Cardiac muscle cell (in vitro differentiated cells and primary cell): Measurements from ENCODE around the gene EXOC3L1. TPM values are rescaled to one million over a fixed set of nuclear protein-coding genes. Genes with fewer than 3 reads are reported as not detected.

Experiments
- DNase-seq, 2 donors: peaks; one replicate each; pipeline versions ENCODE4 v3.0.0 to v3.0.0-alpha.2; 2010 to 2017; ENCODE audit warnings: low read depth in 1 of 2, low spot score in 1 of 2
- H3K27ac ChIP-seq: fragments of 200-600 bp; sonication (generic); 2 replicates; pipeline ENCODE4 v1.5.1; 2016
- H3K27me3 ChIP-seq: fragments of 200-600 bp; sonication (generic); 2 replicates; pipeline ENCODE4 v1.6.0; 2016; ENCODE audit warnings: control low read depth
- H3K36me3 ChIP-seq: fragments of 200-600 bp; sonication (generic); 2 replicates; pipeline ENCODE4 v1.5.1; 2016; ENCODE audit warnings: control low read depth
- H3K4me1 ChIP-seq: fragments of 200-600 bp; sonication (generic); 2 replicates; pipeline ENCODE4 v1.8.1; 2017; ENCODE audit warnings: low read depth, mild to moderate bottlenecking, mixed run types
- H3K4me3 ChIP-seq: fragments of 200-600 bp; sonication (generic); 2 replicates; pipeline ENCODE4 v1.5.1; 2016; ENCODE audit warnings: mild to moderate bottlenecking
- H3K9me3 ChIP-seq: fragments of 200-600 bp; sonication (generic); 2 replicates; pipeline ENCODE4 v1.5.1; 2017; ENCODE audit warnings: low read depth, mild to moderate bottlenecking, control low read depth
- CTCF ChIP-seq: IDR thresholded peaks from 2 replicates; pipeline ENCODE4 v1.5.1; 2012; ENCODE audit warnings: low read depth, mild to moderate bottlenecking, low read length
- polyA plus RNA-seq: library from polyadenylated mRNA; unstranded; fragments of >200 nt; fragmentation: Nextera tagmentation; extraction: Ambion mirVana; gene quantifications from 2 replicates; pipeline ENCODE4 v1.2.1, GENCODE V29; 2016
- total RNA-seq: library from RNA; depleted of rRNA; stranded (reverse); fragments of >200 nt; gene quantifications from 2 replicates; pipeline ENCODE4 v1.2.3, GENCODE V29; 2016

EXOC3L1 gene
- total and polyA plus RNA-seq, 2 experiments from 2014 or later = 2.9 to 4.3 TPM

DNA sequence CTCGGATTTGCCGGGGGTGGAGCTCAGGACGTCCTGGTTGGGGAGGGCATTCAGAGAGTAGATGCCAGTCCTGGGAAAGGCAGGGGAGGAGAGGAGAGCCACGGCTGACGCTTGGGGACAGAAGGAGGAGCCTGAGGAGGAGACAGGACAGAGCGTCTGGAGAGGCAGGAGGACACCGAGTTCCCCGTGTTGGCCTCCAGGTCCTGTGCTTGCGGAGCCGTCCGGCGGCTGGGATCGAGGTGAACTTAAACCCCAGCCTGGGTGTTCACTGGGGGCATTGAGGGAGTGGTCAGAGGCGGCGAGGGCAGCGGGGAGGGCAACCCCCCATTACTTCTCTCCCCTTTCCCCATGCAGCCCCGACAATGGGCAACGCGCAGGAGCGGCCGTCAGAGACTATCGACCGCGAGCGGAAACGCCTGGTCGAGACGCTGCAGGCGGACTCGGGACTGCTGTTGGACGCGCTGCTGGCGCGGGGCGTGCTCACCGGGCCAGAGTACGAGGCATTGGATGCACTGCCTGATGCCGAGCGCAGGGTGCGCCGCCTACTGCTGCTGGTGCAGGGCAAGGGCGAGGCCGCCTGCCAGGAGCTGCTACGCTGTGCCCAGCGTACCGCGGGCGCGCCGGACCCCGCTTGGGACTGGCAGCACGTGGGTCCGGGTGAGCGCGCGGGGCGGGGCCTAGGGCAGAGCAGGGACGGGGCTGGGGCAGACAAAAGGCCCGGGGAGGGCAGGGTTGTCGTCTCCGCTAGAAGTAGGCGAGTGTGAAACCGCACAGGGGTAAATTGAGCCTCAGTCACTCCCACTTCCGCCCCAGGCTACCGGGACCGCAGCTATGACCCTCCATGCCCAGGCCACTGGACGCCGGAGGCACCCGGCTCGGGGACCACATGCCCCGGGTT lies 15.9 kb downstream of the EXOC3L1 start:
- Histone ChIP-seq H3K9me3 (no peaks in the 10 kb centered on the region), H3K27me3 (peaks cover 38% of the 10 kb centered on the region), H3K4me1 (peaks cover 19% of the 10 kb centered on the region), H3K27ac (no peak overlapping the region), H3K36me3 (no peaks in the 10 kb centered on the region), H3K4me3 (peak overlapping the region; percentile 27)
- DNase-seq = peak; percentile 87
- TF ChIP-seq CTCF = peak; percentile 34

- H3K27ac ChIP-seq = no peak overlapping the region
- DNase-seq = no peak
- no peak for TF ChIP-seq CTCF
- peaks cover 19% of the 10 kb centered on the region for H3K4me1 ChIP-seq
- H3K36me3 ChIP-seq = no peaks in the 10 kb centered on the region
- H3K4me3 ChIP-seq = peak overlapping the region; percentile 27
- H3K9me3 ChIP-seq = no peaks in the 10 kb centered on the region
- H3K27me3 ChIP-seq = peaks cover 38% of the 10 kb centered on the region
Measured at GRCh38 chr16:67173323-67173722, 16.6 kb downstream of the EXOC3L1 start.

- H3K36me3 ChIP-seq = no peaks in the 10 kb centered on the region
- peaks cover 19% of the 10 kb centered on the region for H3K4me1 ChIP-seq
- DNase-seq = no peak
- H3K4me3 ChIP-seq = peak overlapping the region; percentile 37
- H3K27me3 ChIP-seq = peaks cover 48% of the 10 kb centered on the region
- no peak for TF ChIP-seq CTCF
- peak overlapping the region; percentile 54 for H3K27ac ChIP-seq
- no peaks in the 10 kb centered on the region for H3K9me3 ChIP-seq
Measured at GRCh38 chr16:67170949-67171649, 18.8 kb downstream of the EXOC3L1 start.

- TF ChIP-seq CTCF = no peak
- Histone ChIP-seq H3K27me3 (peaks cover 52% of the 10 kb centered on the region), H3K27ac (peak within 1 kb of the TSS; percentile 54), H3K9me3 (no peaks in the 10 kb centered on the region), H3K36me3 (no peaks in the 10 kb centered on the region), H3K4me1 (peaks cover 19% of the 10 kb centered on the region), H3K4me3 (peak within 1 kb of the TSS; percentile 37)
- DNase-seq = peak; percentile 80 to 90
Measured at GRCh38 chr16:67170168-67170948, 19.6 kb downstream of the EXOC3L1 start, which contains the start of gene NOL3. Gene NOL3 (plus strand): TSS chr16:67170538.

- TF ChIP-seq CTCF = peak; percentile 74
- no peaks in the 10 kb centered on the region for H3K9me3 ChIP-seq
- H3K4me1 ChIP-seq = peaks cover 19% of the 10 kb centered on the region
- peak overlapping the region; percentile 54 for H3K27ac ChIP-seq
- peaks cover 52% of the 10 kb centered on the region for H3K27me3 ChIP-seq
- H3K4me3 ChIP-seq = peak overlapping the region; percentile 37
- H3K36me3 ChIP-seq = no peaks in the 10 kb centered on the region
- DNase-seq = peak; percentile 56 to 76
Measured at GRCh38 chr16:67169642-67170167, 20.2 kb downstream of the EXOC3L1 start.
